ENCODE measurements around the gene NTN5. TPM values are rescaled to one million over a fixed set of nuclear protein-coding genes. Genes with fewer than 3 reads are reported as not detected.

Gene NTN5
- total and polyA plus RNA-seq, 3 donors from 2014 or later = 0.87 to 4.3 (median 1.6) TPM

- H3K4me1 ChIP-seq = peaks cover 37% of the 10 kb centered on the region
Measured at GRCh38 chr19:48635966-48636858, 36.6 kb downstream of the NTN5 start.

GRCh38 chr19:48635263-48635965 is 37.4 kb downstream of the NTN5 start:
- TF ChIP-seq CTCF (IDR thresholded peaks at IDR 0.05) (no peak), POLR2A (IDR thresholded peaks at IDR 0.05) (peak; percentile 81)
- 0 to 3% methylated on average over 4 to 42 of the region's 67 CpGs for WGBS, 2 donors
- Histone ChIP-seq H3K9me3 (no peaks in the 10 kb centered on the region), H3K27me3 (no peaks in the 10 kb centered on the region), H3K27ac (peak overlapping the region; percentile 98 to 99), H3K36me3 (ENCODE audit: low read depth, missing control alignments) (no peaks in the 10 kb centered on the region), H3K4me3 (peak overlapping the region; percentile 72 to 82), H3K4me1 (peaks cover 45% of the 10 kb centered on the region)
- peak; percentile 88 for DNase-seq
- intact Hi-C loops (cut with DNase I; ENCODE audit: low total_unique reads) = no loop called here

More at GRCh38 chr19:48635966-48636858, 36.6 kb downstream of the NTN5 start:
- H3K27ac ChIP-seq = peak overlapping the region; percentile 98 to 99
- 1% methylated on average over 21 to 35 of the region's 35 CpGs for whole genome bisulfite sequencing, 2 donors
- H3K27me3 ChIP-seq = no peaks in the 10 kb centered on the region
- H3K36me3 ChIP-seq (ENCODE audit: low read depth, missing control alignments) = no peaks in the 10 kb centered on the region
- DNase-seq = peak; percentile 77
- intact Hi-C loops (cut with DNase I; ENCODE audit: low total_unique reads) = no loop called here
- TF ChIP-seq CTCF (IDR thresholded peaks at IDR 0.05) = no peak
- TF ChIP-seq POLR2A (IDR thresholded peaks at IDR 0.05) = no peak
- peak overlapping the region; percentile 72 to 82 for H3K4me3 ChIP-seq
- no peaks in the 10 kb centered on the region for H3K9me3 ChIP-seq

GRCh38 chr19:48634424-48635262 is 38.2 kb downstream of the NTN5 start:
- H3K4me3 ChIP-seq = peak overlapping the region; percentile 72 to 82
- no peaks in the 10 kb centered on the region for H3K36me3 ChIP-seq (ENCODE audit: low read depth, missing control alignments)
- peak; percentile 99 for DNase-seq
- 2% methylated on average over 16 to 37 of the region's 37 CpGs for WGBS, 2 donors
- peak overlapping the region; percentile 98 to 99 for H3K27ac ChIP-seq
- H3K9me3 ChIP-seq = no peaks in the 10 kb centered on the region
- TF ChIP-seq CTCF (IDR thresholded peaks at IDR 0.05) = peak in 1 of 3 experiments; percentile 4
- TF ChIP-seq POLR2A (IDR thresholded peaks at IDR 0.05) = no peak
- intact Hi-C loops (cut with DNase I; ENCODE audit: low total_unique reads) = no loop called here
- H3K4me1 ChIP-seq = peaks cover 52% of the 10 kb centered on the region
- no peaks in the 10 kb centered on the region for H3K27me3 ChIP-seq

GRCh38 chr19:48634036-48634342 is 38.8 kb downstream of the NTN5 start:
- no peaks in the 10 kb centered on the region for H3K27me3 ChIP-seq
- TF ChIP-seq POLR2A (IDR thresholded peaks at IDR 0.05) (no peak), CTCF (IDR thresholded peaks at IDR 0.05) (no peak)
- H3K4me3 ChIP-seq = peak overlapping the region in 1 of 2 donors; percentile 72
- peak overlapping the region; percentile 98 to 99 for H3K27ac ChIP-seq
- H3K9me3 ChIP-seq = no peaks in the 10 kb centered on the region
- intact Hi-C loops (cut with DNase I; ENCODE audit: low total_unique reads) = no loop called here
- H3K36me3 ChIP-seq (ENCODE audit: low read depth, missing control alignments) = no peaks in the 10 kb centered on the region
- 17 to 22% methylated on average over 7 of the region's 7 CpGs for WGBS, 2 donors
- peaks cover 52% of the 10 kb centered on the region for H3K4me1 ChIP-seq
- DNase-seq = no peak
